Epithelial cell of esophagus (primary cell): ENCODE data around the gene ADAM8.
A peak's percentile ranks its signal among the peaks of the same experiment; 100 is the strongest.

Experiments used
- DNase-seq: peaks from one replicate; pipeline ENCODE4 v3.0.0; 2010; ENCODE audit warnings: low read depth
- H3K4me3 ChIP-seq: 2 replicates; pipeline ENCODE4 v1.5.1; 2011; ENCODE audit warnings: mild to moderate bottlenecking, low read length, control low read depth
- CTCF ChIP-seq: IDR thresholded peaks from 2 replicates; pipeline ENCODE4 v1.5.1; 2011; ENCODE audit warnings: low read depth, mild to moderate bottlenecking, low read length, control low read depth, inconsistent platforms; ENCODE audit not compliant: insufficient read depth; ENCODE audit errors: missing control alignments

ADAM8 gene

DNA sequence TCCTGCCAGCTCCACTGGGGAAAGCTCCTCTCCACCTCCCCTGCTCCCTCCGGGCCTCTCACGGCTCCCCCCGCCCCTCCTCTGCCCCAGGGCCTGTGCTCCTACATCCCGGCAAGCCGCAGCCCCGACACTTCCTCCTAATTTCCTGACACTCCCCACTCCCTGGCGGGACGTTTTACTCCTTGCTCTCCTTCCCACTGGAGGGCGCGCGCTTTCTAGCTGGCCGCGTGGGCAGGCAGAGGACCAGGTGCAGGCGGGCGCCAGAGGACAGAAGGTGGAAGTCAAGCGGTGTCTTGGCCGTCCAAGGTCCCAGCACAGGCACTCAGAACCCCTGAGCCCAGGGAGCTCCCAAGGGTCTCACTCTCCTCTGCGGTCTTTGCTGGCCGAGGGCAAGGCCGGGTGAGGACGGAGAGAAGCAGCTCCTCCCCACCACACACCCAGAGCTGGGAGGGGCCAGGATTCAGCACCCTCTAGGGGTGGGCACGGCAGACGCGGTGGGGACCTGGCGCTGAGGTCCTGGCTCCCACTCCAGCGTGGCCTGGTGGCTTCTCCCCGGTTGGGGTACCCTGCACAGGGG, 19.1 kb downstream of the ADAM8 start:
- no peak overlapping the region for H3K4me3 ChIP-seq
- DNase-seq: peak; percentile 62
- TF ChIP-seq CTCF: peak; percentile 54

DNA sequence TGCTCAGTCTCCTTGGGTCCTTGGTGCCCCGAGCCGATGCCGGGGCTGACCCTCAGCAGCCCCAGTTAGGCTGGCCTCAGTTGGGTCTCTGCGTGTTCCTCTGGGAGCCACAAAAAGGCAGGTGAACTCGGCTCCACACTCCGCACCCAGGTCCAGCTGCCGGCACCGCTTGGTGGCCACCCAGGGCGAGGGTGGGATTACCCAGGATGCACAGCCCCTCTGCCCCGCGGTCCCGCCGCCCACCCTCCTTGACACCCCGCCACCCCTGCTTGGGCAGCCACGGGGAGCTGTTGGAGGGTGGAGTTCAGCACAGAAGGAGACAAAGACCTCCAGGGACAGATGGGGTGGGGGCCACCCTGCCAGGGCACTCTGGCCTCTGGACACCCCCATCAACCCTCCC, 21.3 kb downstream of the ADAM8 start:
- TF ChIP-seq CTCF: no peak
- DNase-seq: no peak
- H3K4me3 ChIP-seq: no peak overlapping the region

DNA sequence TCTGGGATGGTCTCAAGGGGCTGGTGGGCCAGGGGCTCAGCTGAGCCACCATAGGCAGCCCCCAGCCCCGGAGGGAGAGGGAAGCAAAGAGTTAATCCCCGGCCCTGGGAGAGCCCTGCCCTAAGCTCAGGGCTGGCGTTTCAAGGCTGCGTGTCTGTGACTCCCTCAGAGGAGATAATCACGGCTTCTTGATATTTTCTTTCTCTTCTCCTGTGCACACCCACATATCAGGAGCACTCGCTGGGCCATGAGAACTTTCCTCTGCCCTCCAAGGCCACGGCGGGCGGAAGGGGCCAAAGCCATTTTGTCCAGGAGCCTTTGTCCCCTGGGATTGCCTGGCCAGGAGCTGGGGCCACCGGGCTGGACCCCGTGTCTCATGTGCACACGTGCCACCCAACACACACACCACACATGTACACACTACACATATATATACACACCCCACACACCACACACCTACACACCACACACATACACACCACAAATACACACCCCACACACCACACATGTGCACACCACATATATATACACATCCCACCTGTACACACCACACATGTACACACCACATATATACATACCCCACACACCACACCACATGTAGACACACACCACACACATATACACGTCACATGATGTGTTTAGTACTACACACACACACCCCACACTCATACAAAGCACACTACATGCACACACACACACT, 22.1 kb downstream of the ADAM8 start:
- no peak for TF ChIP-seq CTCF
- H3K4me3 ChIP-seq: no peak overlapping the region
- DNase-seq: no peak

- DNase-seq: no peak
- no peak for TF ChIP-seq CTCF
- H3K4me3 ChIP-seq: no peak overlapping the region
These were observed 23.2 kb downstream of the ADAM8 start for GRCh38 chr10:133253361-133253955.

- TF ChIP-seq CTCF: no peak
These were observed 24.5 kb downstream of the ADAM8 start for GRCh38 chr10:133252223-133252552.

GRCh38 chr10:133251388-133252222, 25.1 kb downstream of the ADAM8 start:
- DNase-seq: no peak
- TF ChIP-seq CTCF: no peak
- no peak overlapping the region for H3K4me3 ChIP-seq

More at GRCh38 chr10:133252223-133252552, 24.5 kb downstream of the ADAM8 start:
- no peak for DNase-seq
- no peak overlapping the region for H3K4me3 ChIP-seq
